ENCODE results near the gene FERMT1.

Gene FERMT1

GRCh38 chr20:6053776-6054688 is 68.8 kb downstream of the FERMT1 start, which contains the start of gene LRRN4:
Gene LRRN4, minus strand, starts transcription at chr20:6054060. Its CDS starts 1,261 bp downstream, at chr20:6052799.
- DNase-seq = no peak
- CTCF ChIA-PET = interaction anchor here (1.2 kb wide), 1 partner anchor 16 kb away, joined by 4 read pairs; no protein-coding TSS in a partner anchor
- POLR2A ChIA-PET = no interaction called here
- H3K9me3 ChIP-seq (ENCODE audit: control extremely low read depth in 1 of 5, control insufficient read depth in 4 of 5, insufficient read depth in 2 of 5, low read depth in 1 of 5, low read length in 4 of 5) = no peaks in the 10 kb centered on the region
- H3K27ac ChIP-seq (ENCODE audit: insufficient read depth in 1 of 2, low read depth in 1 of 2, low read length in 2 of 2, poor library complexity in 1 of 2, severe bottlenecking in 2 of 2) = no peak within 1 kb of the TSS
- no peaks in the 10 kb centered on the region for H3K36me3 ChIP-seq (ENCODE audit: control insufficient read depth in 4 of 4, insufficient read depth in 4 of 4, low read length in 3 of 4)
- peaks cover 2 to 61% (median 43%) of the 10 kb centered on the region in 5 experiments for H3K27me3 ChIP-seq (replicated peaks in 2 of 5; ENCODE audit: control insufficient read depth in 4 of 5, insufficient read depth in 5 of 5, low read length in 4 of 5)
- H3K4me3 ChIP-seq (ENCODE audit: control insufficient read depth in 1 of 7, extremely low read depth in 1 of 7, insufficient read depth in 4 of 7, low read depth in 2 of 7, low read length in 6 of 7) = no peak within 1 kb of the TSS
- H3K4me1 ChIP-seq (ENCODE audit: control extremely low read depth in 1 of 4, control insufficient read depth in 4 of 4, insufficient read depth in 4 of 4, low read length in 3 of 4) = peaks cover 0 to 26% (median 23%) of the 10 kb centered on the region in 4 experiments
- 88% methylated on average over 7 of the region's 13 CpGs for WGBS (ENCODE audit: insufficient coverage)

- POLR2A ChIA-PET = no interaction called here
- H3K27me3 ChIP-seq (replicated peaks in 2 of 5; ENCODE audit: control insufficient read depth in 4 of 5, insufficient read depth in 5 of 5, low read length in 4 of 5) = peaks cover 2 to 62% (median 40%) of the 10 kb centered on the region in 5 experiments
- no peak overlapping the region for H3K4me3 ChIP-seq (ENCODE audit: control insufficient read depth in 1 of 7, extremely low read depth in 1 of 7, insufficient read depth in 4 of 7, low read depth in 2 of 7, low read length in 6 of 7)
- H3K27ac ChIP-seq (ENCODE audit: insufficient read depth in 1 of 2, low read depth in 1 of 2, low read length in 2 of 2, poor library complexity in 1 of 2, severe bottlenecking in 2 of 2) = no peak overlapping the region
- 80% methylated on average over 6 of the region's 8 CpGs for WGBS (ENCODE audit: insufficient coverage)
- H3K4me1 ChIP-seq (ENCODE audit: control extremely low read depth in 1 of 4, control insufficient read depth in 4 of 4, insufficient read depth in 4 of 4, low read length in 3 of 4) = peaks cover 0 to 26% (median 23%) of the 10 kb centered on the region in 4 experiments
- H3K36me3 ChIP-seq (ENCODE audit: control insufficient read depth in 4 of 4, insufficient read depth in 4 of 4, low read length in 3 of 4) = no peaks in the 10 kb centered on the region
- DNase-seq = no peak
- CTCF ChIA-PET = interaction anchor here (1.2 kb wide), 1 partner anchor 15 kb away, joined by 4 read pairs; no protein-coding TSS in a partner anchor
- H3K9me3 ChIP-seq (ENCODE audit: control extremely low read depth in 1 of 5, control insufficient read depth in 4 of 5, insufficient read depth in 2 of 5, low read depth in 1 of 5, low read length in 4 of 5) = no peaks in the 10 kb centered on the region
These were observed 69.6 kb downstream of the FERMT1 start for GRCh38 chr20:6053064-6053775.

- 49% methylated on average over 4 of the region's 5 CpGs for WGBS (ENCODE audit: insufficient coverage)
- H3K4me3 ChIP-seq (ENCODE audit: control insufficient read depth in 1 of 7, extremely low read depth in 1 of 7, insufficient read depth in 4 of 7, low read depth in 2 of 7, low read length in 6 of 7) = peak overlapping the region in 5 of 7 experiments; percentile 35 to 64 (median 59)
These were observed 71.3 kb downstream of the FERMT1 start for GRCh38 chr20:6051505-6051904.

DNA sequence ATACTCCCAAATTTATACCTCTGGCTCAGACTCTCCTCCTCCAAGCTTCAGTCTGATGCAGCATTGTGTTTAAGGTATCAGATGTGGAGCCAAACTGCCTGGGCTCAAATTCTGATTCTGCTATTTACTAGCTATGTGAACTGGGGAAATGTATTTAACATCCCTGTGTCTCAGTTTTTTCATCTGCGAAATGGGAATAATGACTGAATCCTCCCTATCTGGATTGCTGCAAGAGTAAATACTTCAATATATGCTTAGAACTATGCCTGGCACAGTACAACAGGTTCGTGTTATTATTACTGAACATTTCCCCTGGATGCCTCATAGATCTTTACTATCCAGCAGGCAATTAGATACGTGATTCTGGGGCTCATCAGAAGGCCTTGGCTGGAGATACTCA is 74.4 kb downstream of the FERMT1 start:
- CTCF ChIA-PET = interaction anchor here (0.9 kb wide), 1 partner anchor 14 kb away, joined by 4 read pairs; no protein-coding TSS in a partner anchor
- no peaks in the 10 kb centered on the region for H3K36me3 ChIP-seq (ENCODE audit: control insufficient read depth in 4 of 4, insufficient read depth in 4 of 4, low read length in 3 of 4)
- no peaks in the 10 kb centered on the region for H3K9me3 ChIP-seq (ENCODE audit: control extremely low read depth in 1 of 5, control insufficient read depth in 4 of 5, insufficient read depth in 2 of 5, low read depth in 1 of 5, low read length in 4 of 5)
- POLR2A ChIA-PET = no interaction called here
- peaks cover 0 to 18% (median 17%) of the 10 kb centered on the region in 4 experiments for H3K4me1 ChIP-seq (ENCODE audit: control extremely low read depth in 1 of 4, control insufficient read depth in 4 of 4, insufficient read depth in 4 of 4, low read length in 3 of 4)
- 100% methylated on average over 1 of the region's 3 CpGs for WGBS (ENCODE audit: insufficient coverage)
- peaks cover 2 to 47% (median 30%) of the 10 kb centered on the region in 5 experiments for H3K27me3 ChIP-seq (replicated peaks in 2 of 5; ENCODE audit: control insufficient read depth in 4 of 5, insufficient read depth in 5 of 5, low read length in 4 of 5)
- no peak overlapping the region for H3K4me3 ChIP-seq (ENCODE audit: control insufficient read depth in 1 of 7, extremely low read depth in 1 of 7, insufficient read depth in 4 of 7, low read depth in 2 of 7, low read length in 6 of 7)
- no peak for DNase-seq
- H3K27ac ChIP-seq (ENCODE audit: insufficient read depth in 1 of 2, low read depth in 1 of 2, low read length in 2 of 2, poor library complexity in 1 of 2, severe bottlenecking in 2 of 2) = no peak overlapping the region

More at GRCh38 chr20:6051505-6051904, 71.3 kb downstream of the FERMT1 start:
- peaks cover 2 to 62% (median 41%) of the 10 kb centered on the region in 5 experiments for H3K27me3 ChIP-seq (replicated peaks in 2 of 5; ENCODE audit: control insufficient read depth in 4 of 5, insufficient read depth in 5 of 5, low read length in 4 of 5)
- CTCF ChIA-PET = interaction anchor here (0.9 kb wide), 1 partner anchor 10 kb away, joined by 3 read pairs; no protein-coding TSS in a partner anchor
- H3K27ac ChIP-seq (ENCODE audit: insufficient read depth in 1 of 2, low read depth in 1 of 2, low read length in 2 of 2, poor library complexity in 1 of 2, severe bottlenecking in 2 of 2) = no peak overlapping the region
- no peaks in the 10 kb centered on the region for H3K36me3 ChIP-seq (ENCODE audit: control insufficient read depth in 4 of 4, insufficient read depth in 4 of 4, low read length in 3 of 4)
- H3K4me1 ChIP-seq (ENCODE audit: control extremely low read depth in 1 of 4, control insufficient read depth in 4 of 4, insufficient read depth in 4 of 4, low read length in 3 of 4) = peaks cover 0 to 18% (median 17%) of the 10 kb centered on the region in 4 experiments
- peak; percentile 16 to 61 (median 52) for DNase-seq
- H3K9me3 ChIP-seq (ENCODE audit: control extremely low read depth in 1 of 5, control insufficient read depth in 4 of 5, insufficient read depth in 2 of 5, low read depth in 1 of 5, low read length in 4 of 5) = no peaks in the 10 kb centered on the region
- POLR2A ChIA-PET = no interaction called here

- H3K9me3 ChIP-seq (ENCODE audit: control extremely low read depth in 1 of 5, control insufficient read depth in 4 of 5, insufficient read depth in 2 of 5, low read depth in 1 of 5, low read length in 4 of 5) = no peaks in the 10 kb centered on the region
- no peak overlapping the region for H3K4me3 ChIP-seq (ENCODE audit: control insufficient read depth in 1 of 7, extremely low read depth in 1 of 7, insufficient read depth in 4 of 7, low read depth in 2 of 7, low read length in 6 of 7)
- H3K27ac ChIP-seq (ENCODE audit: insufficient read depth in 1 of 2, low read depth in 1 of 2, low read length in 2 of 2, poor library complexity in 1 of 2, severe bottlenecking in 2 of 2) = no peak overlapping the region
- ChIA-PET CTCF (no interaction called here), POLR2A (no interaction called here)
- peaks cover 0 to 27% (median 15%) of the 10 kb centered on the region in 5 experiments for H3K27me3 ChIP-seq (replicated peaks in 2 of 5; ENCODE audit: control insufficient read depth in 4 of 5, insufficient read depth in 5 of 5, low read length in 4 of 5)
- H3K36me3 ChIP-seq (ENCODE audit: control insufficient read depth in 4 of 4, insufficient read depth in 4 of 4, low read length in 3 of 4) = peaks cover 0 to 9% (median 6%) of the 10 kb centered on the region in 4 experiments
- no peak for DNase-seq
- H3K4me1 ChIP-seq (ENCODE audit: control extremely low read depth in 1 of 4, control insufficient read depth in 4 of 4, insufficient read depth in 4 of 4, low read length in 3 of 4) = peaks cover 0 to 4% (median 3%) of the 10 kb centered on the region in 4 experiments
- WGBS (ENCODE audit: insufficient coverage) = no CpG with 5 or more reads among the region's 1 CpG
These were observed 76.4 kb downstream of the FERMT1 start for GRCh38 chr20:6046432-6046831.

- peaks cover 0 to 5% (median 0%) of the 10 kb centered on the region in 5 experiments for H3K9me3 ChIP-seq (ENCODE audit: control extremely low read depth in 1 of 5, control insufficient read depth in 4 of 5, insufficient read depth in 2 of 5, low read depth in 1 of 5, low read length in 4 of 5)
- no peak overlapping the region for H3K27ac ChIP-seq (ENCODE audit: insufficient read depth in 1 of 2, low read depth in 1 of 2, low read length in 2 of 2, poor library complexity in 1 of 2, severe bottlenecking in 2 of 2)
- peaks cover 0 to 19% (median 6%) of the 10 kb centered on the region in 5 experiments for H3K27me3 ChIP-seq (replicated peaks in 2 of 5; ENCODE audit: control insufficient read depth in 4 of 5, insufficient read depth in 5 of 5, low read length in 4 of 5)
- POLR2A ChIA-PET = no interaction called here
- no peak overlapping the region for H3K4me3 ChIP-seq (ENCODE audit: control insufficient read depth in 1 of 7, extremely low read depth in 1 of 7, insufficient read depth in 4 of 7, low read depth in 2 of 7, low read length in 6 of 7)
- H3K36me3 ChIP-seq (ENCODE audit: control insufficient read depth in 4 of 4, insufficient read depth in 4 of 4, low read length in 3 of 4) = peaks cover 0 to 18% (median 13%) of the 10 kb centered on the region in 4 experiments
- DNase-seq = peak in 1 of 3 donors; percentile 22
- CTCF ChIA-PET = no interaction called here
- H3K4me1 ChIP-seq (ENCODE audit: control extremely low read depth in 1 of 4, control insufficient read depth in 4 of 4, insufficient read depth in 4 of 4, low read length in 3 of 4) = no peaks in the 10 kb centered on the region
These were observed 77.3 kb downstream of the FERMT1 start for GRCh38 chr20:6045566-6045965.
